Neural progenitor cell (in vitro differentiated cells): Measurements from ENCODE around the gene AIF1.

ENCODE experiments used
- EZH2 ChIP-seq: fragments of 200-600 bp; sonication (generic); IDR thresholded peaks from 2 replicates; pipeline ENCODE4 v1.6.1; 2017; ENCODE audit warnings: antibody characterized with exemption, mild to moderate bottlenecking, moderate library complexity
- TF ChIP-seq, protein P1 (sequence below): fragments of 200-600 bp; sonication (generic); IDR thresholded peaks from 2 replicates; pipeline ENCODE4 v1.5.1; 2017; ENCODE audit warnings: antibody characterized with exemption, mild to moderate bottlenecking

DNA sequence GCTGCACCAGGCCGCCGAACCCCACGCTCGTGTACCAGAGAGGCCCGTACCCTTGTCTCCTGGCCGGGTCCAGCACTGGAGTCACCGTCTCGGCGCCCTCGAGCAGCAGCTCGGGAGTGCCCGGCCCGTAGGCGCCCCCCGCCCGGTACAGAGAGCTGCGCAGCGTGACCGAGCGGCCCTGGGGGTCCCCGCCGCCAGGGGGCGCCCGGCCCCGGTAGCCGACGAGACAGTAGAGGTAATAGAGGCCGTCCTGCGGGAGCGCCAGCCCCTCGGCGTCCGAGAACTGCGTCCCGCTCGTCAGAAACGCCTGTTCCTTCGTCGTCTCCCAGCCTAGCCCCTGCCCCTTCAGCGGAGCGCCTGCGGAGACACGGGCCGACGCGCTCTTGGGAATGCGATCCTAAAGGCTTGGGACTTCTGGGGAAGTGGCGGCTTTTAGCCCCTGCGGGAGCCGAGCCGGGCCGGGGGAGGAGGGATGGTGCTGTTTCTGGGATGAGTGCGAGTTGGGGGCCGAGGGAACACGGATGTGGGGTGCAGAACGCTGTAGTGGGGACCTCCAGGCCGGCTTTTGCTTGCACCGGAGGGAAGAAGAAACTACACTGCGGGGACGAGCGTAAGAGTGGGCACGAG is 34.1 kb upstream of the AIF1 start:
- TF ChIP-seq, protein P1, sequence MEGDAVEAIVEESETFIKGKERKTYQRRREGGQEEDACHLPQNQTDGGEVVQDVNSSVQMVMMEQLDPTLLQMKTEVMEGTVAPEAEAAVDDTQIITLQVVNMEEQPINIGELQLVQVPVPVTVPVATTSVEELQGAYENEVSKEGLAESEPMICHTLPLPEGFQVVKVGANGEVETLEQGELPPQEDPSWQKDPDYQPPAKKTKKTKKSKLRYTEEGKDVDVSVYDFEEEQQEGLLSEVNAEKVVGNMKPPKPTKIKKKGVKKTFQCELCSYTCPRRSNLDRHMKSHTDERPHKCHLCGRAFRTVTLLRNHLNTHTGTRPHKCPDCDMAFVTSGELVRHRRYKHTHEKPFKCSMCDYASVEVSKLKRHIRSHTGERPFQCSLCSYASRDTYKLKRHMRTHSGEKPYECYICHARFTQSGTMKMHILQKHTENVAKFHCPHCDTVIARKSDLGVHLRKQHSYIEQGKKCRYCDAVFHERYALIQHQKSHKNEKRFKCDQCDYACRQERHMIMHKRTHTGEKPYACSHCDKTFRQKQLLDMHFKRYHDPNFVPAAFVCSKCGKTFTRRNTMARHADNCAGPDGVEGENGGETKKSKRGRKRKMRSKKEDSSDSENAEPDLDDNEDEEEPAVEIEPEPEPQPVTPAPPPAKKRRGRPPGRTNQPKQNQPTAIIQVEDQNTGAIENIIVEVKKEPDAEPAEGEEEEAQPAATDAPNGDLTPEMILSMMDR: peak; percentile 96
- TF ChIP-seq EZH2: peak; percentile 39
